GM18505 (cell line): ENCODE data around the gene SPATS1.
A peak's percentile ranks its signal among the peaks of the same experiment; 100 is the strongest.

ENCODE experiments used
- ATAC-seq: cut with Tn5 transposase; IDR thresholded peaks from one replicate; pipeline ENCODE4 v1.9.1; 2021; ENCODE audit not compliant: unreplicated experiment
- POLR2A ChIP-seq: IDR thresholded peaks from 4 replicates; pipeline ENCODE4 v1.6.1; 2011; ENCODE audit warnings: borderline replicate concordance; ENCODE audit not compliant: insufficient read depth, insufficient read length; ENCODE audit errors: extremely low read depth

Gene SPATS1

DNA sequence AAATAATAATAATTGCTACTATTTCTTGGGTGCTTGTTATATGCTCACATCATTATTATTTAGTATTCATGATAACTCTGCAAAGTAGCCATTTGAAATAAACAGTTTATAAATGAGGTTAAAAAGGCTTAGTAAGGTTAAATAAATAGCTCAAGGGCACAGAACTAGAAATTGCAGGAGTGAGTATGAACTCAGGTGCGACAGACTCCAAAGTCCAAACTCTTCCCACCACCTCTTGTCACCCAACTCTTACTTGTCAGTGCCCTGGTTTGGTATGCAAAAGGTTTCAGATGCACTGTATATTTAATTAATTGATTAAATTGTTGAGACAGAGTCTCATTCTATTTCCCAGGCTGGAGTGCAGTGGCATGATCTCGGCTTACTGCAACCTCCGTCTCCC, 24.3 kb downstream of the SPATS1 start:
- ATAC-seq: no peak
- no peak for TF ChIP-seq POLR2A

GRCh38 chr6:44367681-44368080, 25.2 kb downstream of the SPATS1 start:
- ATAC-seq: no peak
- no peak for TF ChIP-seq POLR2A

DNA sequence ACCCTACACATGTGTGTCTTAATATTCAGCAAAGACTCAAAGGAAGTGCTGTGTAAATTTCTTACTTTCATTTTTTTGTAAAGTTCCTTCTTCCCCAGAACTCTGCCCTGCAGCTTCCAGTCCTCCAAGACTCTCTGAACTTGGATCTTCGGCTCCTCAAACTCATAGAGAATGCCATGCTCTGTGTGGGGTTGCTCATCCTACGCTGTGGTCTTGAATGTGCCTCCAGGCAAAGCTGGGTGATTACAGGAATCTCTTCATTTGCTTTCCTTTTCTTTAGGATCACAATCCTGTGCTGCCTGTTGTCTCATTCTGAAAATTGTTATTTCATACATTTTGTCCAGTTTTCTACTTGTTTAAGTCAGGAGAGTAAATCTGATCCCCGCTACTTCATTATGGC, 30.6 kb downstream of the SPATS1 start:
- no peak for TF ChIP-seq POLR2A
- ATAC-seq: no peak

GRCh38 chr6:44373787-44374186, 31.3 kb downstream of the SPATS1 start:
- no peak for TF ChIP-seq POLR2A
- no peak for ATAC-seq

GRCh38 chr6:44375071-44375470, 32.6 kb downstream of the SPATS1 start:
- no peak for ATAC-seq

DNA sequence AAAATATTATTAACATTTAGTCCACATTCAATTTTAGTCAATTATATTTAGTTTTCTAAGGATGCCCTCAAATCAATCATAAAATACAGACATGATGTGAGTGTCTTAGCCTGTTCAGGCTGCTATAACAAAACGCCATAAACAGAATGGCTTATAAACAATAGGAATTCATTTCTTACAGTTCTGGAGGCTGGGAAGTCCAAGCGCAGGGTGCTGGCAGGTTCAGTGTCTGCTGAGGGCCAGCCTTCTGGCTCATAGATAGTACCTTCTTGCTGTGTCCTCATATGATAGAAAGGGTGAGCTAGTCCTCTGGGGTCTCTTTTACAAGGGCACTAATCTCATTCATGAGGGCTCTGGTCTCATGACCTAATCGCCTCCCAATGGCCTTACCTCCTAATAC, 35.0 kb downstream of the SPATS1 start:
- ATAC-seq: no peak
- no peak for TF ChIP-seq POLR2A

More at GRCh38 chr6:44375071-44375470, 32.6 kb downstream of the SPATS1 start:
- TF ChIP-seq POLR2A: no peak

GRCh38 chr6:44377971-44378370, 35.5 kb downstream of the SPATS1 start:
- no peak for ATAC-seq
- no peak for TF ChIP-seq POLR2A

DNA sequence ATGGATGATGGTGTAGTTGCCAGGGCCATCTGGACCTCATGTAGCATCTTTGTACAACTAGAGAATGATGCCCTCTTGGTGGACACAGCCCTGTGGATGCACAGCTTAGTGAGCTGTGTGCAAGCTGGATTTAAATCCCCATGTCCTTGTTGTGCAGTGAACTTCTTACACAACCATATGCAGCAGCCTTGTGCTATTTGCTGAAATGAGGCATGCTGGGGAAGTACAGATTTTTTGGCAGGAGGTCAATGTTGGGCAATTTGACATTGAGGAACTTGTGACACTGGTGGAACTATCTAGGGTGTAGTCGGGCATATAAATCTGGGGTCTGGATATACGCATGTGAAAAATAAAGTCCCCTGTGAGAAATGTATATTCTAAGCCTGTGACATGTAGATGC, 39.3 kb downstream of the SPATS1 start:
- no peak for TF ChIP-seq POLR2A
- ATAC-seq: no peak

DNA sequence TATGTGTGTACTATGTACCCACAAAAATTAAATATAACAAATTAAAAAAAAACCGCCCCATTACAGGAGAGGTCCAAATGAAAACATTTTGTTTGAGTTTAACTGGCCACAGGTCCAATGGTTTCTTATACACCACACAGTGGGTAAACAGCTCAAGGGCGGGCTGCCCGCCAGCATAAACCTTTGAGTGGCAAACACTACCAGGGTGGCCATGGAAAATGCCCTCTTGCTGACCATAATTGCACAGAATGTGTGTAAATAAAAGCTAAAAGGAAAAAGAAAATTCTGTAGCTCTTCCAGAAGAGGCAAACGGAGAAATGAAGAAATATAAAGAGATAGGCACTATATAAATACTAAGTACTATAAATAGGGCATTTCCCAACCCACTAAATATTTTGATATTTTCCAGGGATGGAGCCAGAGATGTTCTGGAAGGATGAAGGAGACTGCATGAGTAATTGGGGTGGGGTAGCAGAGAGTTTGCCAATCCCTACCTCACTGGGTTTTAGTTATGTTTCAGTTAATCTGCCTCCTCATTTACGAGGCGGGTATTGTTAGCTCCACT, 44.0 kb downstream of the SPATS1 start:
- ATAC-seq: no peak
- no peak for TF ChIP-seq POLR2A

DNA sequence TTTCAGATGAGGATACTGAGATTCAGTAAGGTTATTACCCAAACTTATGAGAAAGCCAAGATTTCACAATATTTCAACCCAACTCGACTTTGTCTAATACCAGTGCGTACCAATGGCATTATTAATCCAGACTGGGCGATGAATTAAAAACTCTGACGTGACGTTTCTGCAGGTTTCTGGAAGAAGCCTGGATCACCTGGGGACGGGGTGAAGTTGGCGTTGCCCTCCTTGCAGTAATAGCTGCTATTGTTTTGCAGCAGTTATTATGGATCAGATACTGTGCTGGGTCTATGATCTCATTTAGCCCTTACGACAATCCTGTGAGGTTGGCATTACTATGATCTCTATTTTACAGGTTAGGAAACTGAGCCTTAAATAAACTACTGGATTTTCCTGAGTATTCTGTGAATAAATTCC, 44.5 kb downstream of the SPATS1 start:
- TF ChIP-seq POLR2A: no peak
- peak; percentile 6 for ATAC-seq

DNA sequence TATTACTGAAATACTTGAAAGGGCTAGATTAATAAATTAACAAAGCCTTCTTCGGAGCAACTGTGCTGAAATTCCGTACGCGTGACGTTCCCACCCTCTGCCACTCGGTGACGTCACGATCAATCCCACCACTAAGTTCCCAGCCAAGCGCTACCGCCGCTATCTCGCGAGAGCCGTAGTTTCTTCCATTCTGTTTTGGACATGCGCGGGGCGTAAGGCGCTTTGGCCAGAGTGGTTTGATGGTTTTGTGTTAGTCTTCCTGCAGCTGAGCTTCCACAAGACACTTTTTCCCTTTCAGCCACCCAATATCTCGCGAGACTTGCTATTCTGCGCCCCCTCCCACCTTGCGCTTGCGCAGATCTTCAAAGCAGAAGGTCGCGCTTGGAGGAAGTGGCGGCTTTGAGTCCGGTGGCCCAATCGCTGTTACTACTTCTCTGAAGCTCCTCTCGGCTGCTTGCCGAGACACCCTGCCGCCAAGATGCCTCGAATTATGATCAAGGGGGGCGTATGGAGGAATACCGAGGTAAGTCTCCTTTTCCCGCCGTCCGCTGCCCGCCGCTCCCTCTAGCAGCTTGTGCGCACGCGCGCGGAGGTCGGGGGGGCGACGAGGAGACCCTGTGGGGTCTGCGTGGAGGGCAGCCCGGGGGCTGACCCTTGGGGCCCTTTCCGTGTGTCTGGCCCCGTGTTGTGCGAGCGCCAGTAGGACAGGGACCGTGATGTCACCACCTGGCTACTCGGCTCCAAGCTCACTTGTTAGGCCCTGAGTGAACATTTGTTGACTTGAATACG, 45.1 kb downstream of the SPATS1 start, which contains the start of gene CDC5L:
TSS of gene CDC5L (plus strand) at position 361 of the 789 bp plus-strand sequence. CDS start at position 479, 118 bp downstream.
- peak; percentile 88 for ATAC-seq
- peak; percentile 96 for TF ChIP-seq POLR2A

GRCh38 chr6:44388135-44388487, 45.7 kb downstream of the SPATS1 start:
- no peak for TF ChIP-seq POLR2A
- no peak for ATAC-seq

- no peak for TF ChIP-seq POLR2A
- no peak for ATAC-seq
These were observed 46.4 kb downstream of the SPATS1 start for GRCh38 chr6:44388887-44389286.

GRCh38 chr6:44390158-44390683, 47.8 kb downstream of the SPATS1 start:
- no peak for TF ChIP-seq POLR2A
- no peak for ATAC-seq
